HepG2 (cell line): ENCODE data around the gene SLCO3A1. TPM values are rescaled to one million over a fixed set of nuclear protein-coding genes. Genes with fewer than 3 reads are reported as not detected.

Source experiments
- ATAC-seq: fragments of 200-7000 bp; cut with Tn5 transposase; 3 replicates; pipeline ENCODE4 v1.9.1; 2020; ENCODE audit warnings: mild to moderate bottlenecking, moderate library complexity
- BruUV-seq: library from RNA; stranded (reverse); fragments of 400-500 nt; replicated peaks from 2 replicates; lab custom pipeline; 2021; lab: Mats Ljungman, UMichigan
- CTCF ChIA-PET: fragments of 300-600 bp; formaldehyde crosslinking; extraction: SDS; loops from one replicate; lab custom pipeline; 2021; ENCODE audit warnings: low total read pairs, inconsistent platforms, low intra/inter-chr PET ratio; lab: Yijun Ruan, JAX
- POLR2A ChIA-PET: fragments of 350-600 bp; sonication (Branson Sonifier 250); formaldehyde crosslinking; loops from one replicate; lab custom pipeline; 2020; ENCODE audit warnings: antibody characterized with exemption, inconsistent platforms; lab: Yijun Ruan, JAX
- DNase-seq: peaks from one replicate; pipeline ENCODE4 v3.0.0-alpha.2; 2015; ENCODE audit warnings: low spot score
- FAIRE-seq: peaks from 3 replicates; lab custom pipeline; 2011; peaks lifted over from hg19 to GRCh38; lab: Jason Lieb, UNC
- H2AFZ ChIP-seq: one replicate; pipeline ENCODE4 v1.6.1; 2011; ENCODE audit warnings: low read length, inconsistent platforms
- H3K27ac ChIP-seq: fragments of 300-600 bp; 3 replicates; pipeline ENCODE4 v1.8.0; 2011; ENCODE audit warnings: mixed run types, mild to moderate bottlenecking, mixed read lengths, low read length, inconsistent platforms; ENCODE audit not compliant: insufficient read depth; ENCODE audit errors: extremely low read length
- H3K27me3 ChIP-seq, 2 experiments: fragments of 200-600 bp in 1 of 2; 2 replicates in 1 of 2; 3 replicates in 1 of 2; pipeline versions ENCODE4 v1.6.0 to v1.8.0; 2011; ENCODE audit warnings: low read length in 2 of 2, mild to moderate bottlenecking in 2 of 2, moderate library complexity in 2 of 2, inconsistent platforms in 1 of 2; ENCODE audit not compliant: insufficient read depth in 2 of 2, control insufficient read depth in 1 of 2
- H3K36me3 ChIP-seq, 2 experiments: fragments of 200-600 bp in 1 of 2; replicated peaks in 1 of 2; 2 replicates in 1 of 2; 3 replicates in 1 of 2; pipeline versions ENCODE4 v1.5.1 to v1.8.0; 2011; ENCODE audit warnings: low read length in 2 of 2, inconsistent platforms in 1 of 2; ENCODE audit not compliant: insufficient read depth in 2 of 2, control insufficient read depth in 1 of 2
- H3K4me1 ChIP-seq: 2 replicates; pipeline ENCODE4 v1.5.1; 2012; ENCODE audit warnings: low read length, inconsistent platforms; ENCODE audit not compliant: insufficient read depth
- H3K4me2 ChIP-seq: 2 replicates; pipeline ENCODE4 v1.6.0; 2011; ENCODE audit warnings: low read depth, low read length, inconsistent platforms
- H3K4me3 ChIP-seq, 3 experiments: fragments of 200-600 bp in 1 of 3; sonication (generic), shearing (Covaris generic) in 1 of 3; replicated peaks in 1 of 3; 2 replicates each; pipeline ENCODE4 v1.5.1; 2011 to 2016; ENCODE audit warnings: low read length in 3 of 3, inconsistent platforms in 2 of 3, low read depth in 2 of 3, mild to moderate bottlenecking in 2 of 3, control low read depth in 1 of 3, mixed read lengths in 1 of 3; ENCODE audit not compliant: insufficient read depth in 1 of 3
- H3K79me2 ChIP-seq: one replicate; pipeline ENCODE4 v1.6.1; 2011; ENCODE audit warnings: low read length, inconsistent platforms; ENCODE audit not compliant: insufficient read depth
- H3K9ac ChIP-seq: 2 replicates; pipeline ENCODE4 v1.6.0; 2011; ENCODE audit warnings: mild to moderate bottlenecking, low read depth, low read length, inconsistent platforms; ENCODE audit not compliant: insufficient read depth
- H3K9me3 ChIP-seq: 2 replicates; pipeline ENCODE4 v1.5.1; 2012; ENCODE audit warnings: mild to moderate bottlenecking, low read length
- H4K20me1 ChIP-seq: 2 replicates; pipeline ENCODE4 v1.6.0; 2011; ENCODE audit warnings: inconsistent platforms, mild to moderate bottlenecking, low read length, moderate library complexity; ENCODE audit not compliant: insufficient read depth
- HMG20A ChIP-seq: IDR thresholded peaks from 2 replicates; pipeline ENCODE4 v1.6.1; 2016; ENCODE audit warnings: borderline replicate concordance
- NCOA5 ChIP-seq: sonication (generic); formaldehyde crosslinking; IDR thresholded peaks from 2 replicates; pipeline ENCODE4 v1.4.0; 2020; ENCODE audit warnings: missing genetic modification reagents
- NR3C1 ChIP-seq: sonication (generic); formaldehyde crosslinking; IDR thresholded peaks from 2 replicates; pipeline ENCODE4 v1.4.0; 2020; ENCODE audit warnings: missing genetic modification reagents
- ONECUT2 ChIP-seq: sonication (generic); formaldehyde crosslinking; IDR thresholded peaks from 2 replicates; pipeline ENCODE4 v1.4.0; 2020; ENCODE audit warnings: missing genetic modification reagents
- PHF20 ChIP-seq: sonication (generic); formaldehyde crosslinking; IDR thresholded peaks from 2 replicates; pipeline ENCODE4 v1.5.0; 2020; ENCODE audit warnings: mild to moderate bottlenecking, missing genetic modification reagents
- RFXANK ChIP-seq: IDR thresholded peaks from 2 replicates; pipeline ENCODE4 v1.6.1; 2016
- SNAPC2 ChIP-seq: sonication (generic); formaldehyde crosslinking; IDR thresholded peaks from 2 replicates; pipeline ENCODE4 v1.8.1; 2022; ENCODE audit warnings: mild to moderate bottlenecking, missing genetic modification reagents
- SRY ChIP-seq: sonication (generic); formaldehyde crosslinking; IDR thresholded peaks from 2 replicates; pipeline ENCODE4 v1.8.0; 2022; ENCODE audit warnings: mild to moderate bottlenecking, missing genetic modification reagents
- ZNF143 ChIP-seq: sonication (generic); formaldehyde crosslinking; IDR thresholded peaks from 2 replicates; pipeline ENCODE4 v1.4.0; 2020; ENCODE audit warnings: missing genetic modification reagents
- ZNF335 ChIP-seq: sonication (generic); formaldehyde crosslinking; IDR thresholded peaks from 2 replicates; pipeline ENCODE4 v1.4.0; 2020; ENCODE audit warnings: missing genetic modification reagents
- ZNF382 ChIP-seq: sonication (generic); formaldehyde crosslinking; IDR thresholded peaks from 2 replicates; pipeline ENCODE4 v1.5.0; 2020; ENCODE audit warnings: missing genetic modification reagents, mild to moderate bottlenecking, borderline replicate concordance
- ZNF510 ChIP-seq: sonication (generic); formaldehyde crosslinking; IDR thresholded peaks from 2 replicates; pipeline ENCODE4 v1.4.0; 2020; ENCODE audit warnings: low read depth, mild to moderate bottlenecking, missing genetic modification reagents
- WGBS: methylation state at CpG from one replicate; pipeline ENCODE4 v1.1.6; 2017; ENCODE audit warnings: low lambda C conversion rate; 5-methylcytosine and 5-hydroxymethylcytosine counted together
- in situ Hi-C: cut with HindIII; loops from 2 replicates; pipeline ENCODE4 v1.10.0; 2017; ENCODE audit warnings: low pct_unique_long_range_greater_than_20kb; ENCODE audit not compliant: extremely low pct_ligation_motif_present
- intact Hi-C: fragments of 100-400 bp; cut with micrococcal nuclease; formaldehyde crosslinking; loops from one replicate; pipeline ENCODE4 v1.10.0; 2022; ENCODE audit not compliant: unreplicated experiment
- polyA plus RNA-seq, 8 experiments: library from polyadenylated mRNA; depleted of rRNA in 3 of 8; stranded (reverse) in 7 of 8; unstranded in 1 of 8; fragments of >200 nt; fragmentation: Illumina TruSeq in 4 of 8; extraction: Trizol in 4 of 8; gene quantifications; 2 replicates each; pipeline versions ENCODE4 v1.2.1 to v1.2.3, GENCODE V29; 2011 to 2016; ENCODE audit warnings: low read depth in 4 of 8, missing spikeins in 1 of 8, mixed read lengths in 1 of 8; ENCODE audit not compliant: insufficient read depth in 1 of 8
- total RNA-seq, 5 experiments: library from RNA; depleted of rRNA; stranded (reverse); fragments of >200 nt; fragmentation: Illumina TruSeq; extraction: Trizol; gene quantifications; 2 replicates each; pipeline ENCODE4 v1.2.3, GENCODE V29; 2016; ENCODE audit warnings: low read depth in 1 of 5
- TF ChIP-seq, protein P1 (sequence below): IDR thresholded peaks from 2 replicates; pipeline ENCODE4 v1.6.1; 2018; ENCODE audit warnings: missing genetic modification reagents, mild to moderate bottlenecking, missing compliant biosample characterization
- TF ChIP-seq, protein P2 (sequence below): IDR thresholded peaks from 2 replicates; pipeline ENCODE4 v1.6.1; 2016; ENCODE audit warnings: low read depth, borderline replicate concordance
- TF ChIP-seq, protein P3 (sequence below): sonication (generic); formaldehyde crosslinking; IDR thresholded peaks from 2 replicates; pipeline ENCODE4 v1.5.0; 2020; ENCODE audit warnings: missing genetic modification reagents, mild to moderate bottlenecking, borderline replicate concordance
- TF ChIP-seq, protein P4 (sequence below): sonication (generic); formaldehyde crosslinking; conservative IDR thresholded peaks from 2 replicates; pipeline ENCODE4 v1.8.1; 2023; ENCODE audit warnings: missing genetic modification reagents
- TF ChIP-seq, protein P5 (sequence below): sonication (generic); formaldehyde crosslinking; IDR thresholded peaks from 2 replicates; pipeline ENCODE4 v1.4.0; 2020; ENCODE audit warnings: missing genetic modification reagents, mild to moderate bottlenecking, borderline replicate concordance
- TF ChIP-seq, protein P6 (sequence below): sonication (generic); formaldehyde crosslinking; IDR thresholded peaks from 2 replicates; pipeline ENCODE4 v1.4.0; 2020; ENCODE audit warnings: missing genetic modification reagents, borderline replicate concordance

SLCO3A1 gene
- total and polyA plus RNA-seq, 2 of the 13 experiments (the other 11 are each of a cell fraction or from before 2014, with no cell fraction given) = 0.02 TPM; not detected in 1

DNA sequence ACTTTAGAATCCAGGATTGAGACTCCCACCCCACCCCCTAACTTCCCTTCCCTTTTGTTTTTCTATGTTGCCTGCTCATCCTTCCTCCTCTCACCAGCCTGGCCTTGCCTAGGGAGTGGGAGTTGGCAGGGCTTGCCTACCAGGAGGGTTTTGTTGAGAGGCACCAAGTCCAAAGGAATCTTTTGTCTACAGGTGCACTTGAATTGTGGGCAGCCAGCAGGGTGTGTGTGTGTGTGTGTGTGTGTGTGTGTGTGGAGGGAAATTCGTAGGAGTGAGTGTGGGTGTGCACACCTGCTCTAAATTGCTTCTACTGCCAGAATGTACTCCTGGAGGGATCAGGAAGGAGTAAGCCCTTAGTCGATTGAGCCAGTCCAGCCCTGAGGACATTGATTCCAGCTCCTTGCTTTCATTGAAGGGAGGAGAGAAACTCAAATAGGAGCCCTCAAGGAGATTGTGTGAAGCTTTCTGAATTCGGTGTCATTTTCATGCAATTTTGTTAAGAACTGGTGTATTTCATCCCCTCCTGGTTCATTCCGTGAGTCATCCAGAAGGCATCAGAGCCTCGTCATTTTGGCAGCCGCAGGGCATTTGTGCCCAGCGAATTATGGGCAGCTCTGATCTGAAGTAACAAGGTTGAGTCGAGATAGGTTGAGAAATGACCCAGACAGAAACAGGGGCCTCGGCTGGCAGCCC is 112.1 kb downstream of the SLCO3A1 start:
- no peak overlapping the region for H3K4me2 ChIP-seq
- no peaks in the 10 kb centered on the region for H4K20me1 ChIP-seq
- no peak overlapping the region for H3K4me3 ChIP-seq
- no TSS peak for BruUV-seq
- no peaks in the 10 kb centered on the region for H3K4me1 ChIP-seq
- intact Hi-C loops = no loop called here
- in situ Hi-C loops = no loop called here
- no peaks in the 10 kb centered on the region for H3K79me2 ChIP-seq
- ATAC-seq = no peak
- H3K27ac ChIP-seq = no peak overlapping the region
- peaks cover 0 to 2% of the 10 kb centered on the region in 2 experiments; a peak in 3 of 5 replicates for H3K27me3 ChIP-seq
- H3K9me3 ChIP-seq = no peaks in the 10 kb centered on the region
- ChIA-PET POLR2A (no interaction called here), CTCF (no interaction called here)
- no peak overlapping the region for H3K9ac ChIP-seq
- H3K36me3 ChIP-seq = no peaks in the 10 kb centered on the region
- no peak overlapping the region for H2AFZ ChIP-seq
- DNase-seq = no peak
- WGBS = 8% methylated on average over 9 of the region's 9 CpGs
- no peak for FAIRE-seq
- TF ChIP-seq ZNF143 (no peak), NCOA5 (CRISPR knock-in tag) (no peak), NR3C1 (CRISPR knock-in tag) (no peak), PHF20 (CRISPR knock-in tag) (no peak), ZNF335 (CRISPR knock-in tag) (no peak), SNAPC2 (no peak), RFXANK (CRISPR knock-in tag) (no peak), ZNF382 (no peak), ZNF510 (CRISPR knock-in tag) (no peak), HMG20A (CRISPR knock-in tag) (no peak), SRY (no peak), ONECUT2 (no peak)
- TF ChIP-seq, protein P1, sequence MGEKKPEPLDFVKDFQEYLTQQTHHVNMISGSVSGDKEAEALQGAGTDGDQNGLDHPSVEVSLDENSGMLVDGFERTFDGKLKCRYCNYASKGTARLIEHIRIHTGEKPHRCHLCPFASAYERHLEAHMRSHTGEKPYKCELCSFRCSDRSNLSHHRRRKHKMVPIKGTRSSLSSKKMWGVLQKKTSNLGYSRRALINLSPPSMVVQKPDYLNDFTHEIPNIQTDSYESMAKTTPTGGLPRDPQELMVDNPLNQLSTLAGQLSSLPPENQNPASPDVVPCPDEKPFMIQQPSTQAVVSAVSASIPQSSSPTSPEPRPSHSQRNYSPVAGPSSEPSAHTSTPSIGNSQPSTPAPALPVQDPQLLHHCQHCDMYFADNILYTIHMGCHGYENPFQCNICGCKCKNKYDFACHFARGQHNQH (CRISPR knock-in tag) = no peak
- TF ChIP-seq, protein P2, sequence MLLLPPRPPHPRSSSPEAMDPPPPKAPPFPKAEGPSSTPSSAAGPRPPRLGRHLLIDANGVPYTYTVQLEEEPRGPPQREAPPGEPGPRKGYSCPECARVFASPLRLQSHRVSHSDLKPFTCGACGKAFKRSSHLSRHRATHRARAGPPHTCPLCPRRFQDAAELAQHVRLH (CRISPR knock-in tag) = no peak
- TF ChIP-seq, protein P3, sequence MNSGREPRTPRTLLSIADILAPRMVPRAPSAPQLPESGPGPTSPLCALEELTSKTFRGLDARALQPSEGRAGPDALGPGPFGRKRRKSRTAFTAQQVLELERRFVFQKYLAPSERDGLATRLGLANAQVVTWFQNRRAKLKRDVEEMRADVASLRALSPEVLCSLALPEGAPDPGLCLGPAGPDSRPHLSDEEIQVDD (CRISPR knock-in tag) = no peak
- TF ChIP-seq, protein P4, sequence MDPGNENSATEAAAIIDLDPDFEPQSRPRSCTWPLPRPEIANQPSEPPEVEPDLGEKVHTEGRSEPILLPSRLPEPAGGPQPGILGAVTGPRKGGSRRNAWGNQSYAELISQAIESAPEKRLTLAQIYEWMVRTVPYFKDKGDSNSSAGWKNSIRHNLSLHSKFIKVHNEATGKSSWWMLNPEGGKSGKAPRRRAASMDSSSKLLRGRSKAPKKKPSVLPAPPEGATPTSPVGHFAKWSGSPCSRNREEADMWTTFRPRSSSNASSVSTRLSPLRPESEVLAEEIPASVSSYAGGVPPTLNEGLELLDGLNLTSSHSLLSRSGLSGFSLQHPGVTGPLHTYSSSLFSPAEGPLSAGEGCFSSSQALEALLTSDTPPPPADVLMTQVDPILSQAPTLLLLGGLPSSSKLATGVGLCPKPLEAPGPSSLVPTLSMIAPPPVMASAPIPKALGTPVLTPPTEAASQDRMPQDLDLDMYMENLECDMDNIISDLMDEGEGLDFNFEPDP (CRISPR knock-in tag) = no peak
- TF ChIP-seq, protein P5, sequence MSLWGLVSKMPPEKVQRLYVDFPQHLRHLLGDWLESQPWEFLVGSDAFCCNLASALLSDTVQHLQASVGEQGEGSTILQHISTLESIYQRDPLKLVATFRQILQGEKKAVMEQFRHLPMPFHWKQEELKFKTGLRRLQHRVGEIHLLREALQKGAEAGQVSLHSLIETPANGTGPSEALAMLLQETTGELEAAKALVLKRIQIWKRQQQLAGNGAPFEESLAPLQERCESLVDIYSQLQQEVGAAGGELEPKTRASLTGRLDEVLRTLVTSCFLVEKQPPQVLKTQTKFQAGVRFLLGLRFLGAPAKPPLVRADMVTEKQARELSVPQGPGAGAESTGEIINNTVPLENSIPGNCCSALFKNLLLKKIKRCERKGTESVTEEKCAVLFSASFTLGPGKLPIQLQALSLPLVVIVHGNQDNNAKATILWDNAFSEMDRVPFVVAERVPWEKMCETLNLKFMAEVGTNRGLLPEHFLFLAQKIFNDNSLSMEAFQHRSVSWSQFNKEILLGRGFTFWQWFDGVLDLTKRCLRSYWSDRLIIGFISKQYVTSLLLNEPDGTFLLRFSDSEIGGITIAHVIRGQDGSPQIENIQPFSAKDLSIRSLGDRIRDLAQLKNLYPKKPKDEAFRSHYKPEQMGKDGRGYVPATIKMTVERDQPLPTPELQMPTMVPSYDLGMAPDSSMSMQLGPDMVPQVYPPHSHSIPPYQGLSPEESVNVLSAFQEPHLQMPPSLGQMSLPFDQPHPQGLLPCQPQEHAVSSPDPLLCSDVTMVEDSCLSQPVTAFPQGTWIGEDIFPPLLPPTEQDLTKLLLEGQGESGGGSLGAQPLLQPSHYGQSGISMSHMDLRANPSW (CRISPR knock-in tag) = no peak
- TF ChIP-seq, protein P6, sequence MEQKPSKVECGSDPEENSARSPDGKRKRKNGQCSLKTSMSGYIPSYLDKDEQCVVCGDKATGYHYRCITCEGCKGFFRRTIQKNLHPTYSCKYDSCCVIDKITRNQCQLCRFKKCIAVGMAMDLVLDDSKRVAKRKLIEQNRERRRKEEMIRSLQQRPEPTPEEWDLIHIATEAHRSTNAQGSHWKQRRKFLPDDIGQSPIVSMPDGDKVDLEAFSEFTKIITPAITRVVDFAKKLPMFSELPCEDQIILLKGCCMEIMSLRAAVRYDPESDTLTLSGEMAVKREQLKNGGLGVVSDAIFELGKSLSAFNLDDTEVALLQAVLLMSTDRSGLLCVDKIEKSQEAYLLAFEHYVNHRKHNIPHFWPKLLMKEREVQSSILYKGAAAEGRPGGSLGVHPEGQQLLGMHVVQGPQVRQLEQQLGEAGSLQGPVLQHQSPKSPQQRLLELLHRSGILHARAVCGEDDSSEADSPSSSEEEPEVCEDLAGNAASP = no peak
